RPMI8226 (cell line): ENCODE data around the gene MRPS12.
"Not testable (repeated sequence)": the region's sequence is repeated elsewhere in the genome, so short reads cannot be mapped to it uniquely, and the experiment has no call there.

ENCODE experiments used
- DNase-seq: peaks from one replicate; pipeline ENCODE4 v3.0.0-alpha.2; 2015

MRPS12 gene

GRCh38 chr19:38912600-38913514 is 17.9 kb upstream of the MRPS12 start:
- peak; percentile 8 for DNase-seq

DNA sequence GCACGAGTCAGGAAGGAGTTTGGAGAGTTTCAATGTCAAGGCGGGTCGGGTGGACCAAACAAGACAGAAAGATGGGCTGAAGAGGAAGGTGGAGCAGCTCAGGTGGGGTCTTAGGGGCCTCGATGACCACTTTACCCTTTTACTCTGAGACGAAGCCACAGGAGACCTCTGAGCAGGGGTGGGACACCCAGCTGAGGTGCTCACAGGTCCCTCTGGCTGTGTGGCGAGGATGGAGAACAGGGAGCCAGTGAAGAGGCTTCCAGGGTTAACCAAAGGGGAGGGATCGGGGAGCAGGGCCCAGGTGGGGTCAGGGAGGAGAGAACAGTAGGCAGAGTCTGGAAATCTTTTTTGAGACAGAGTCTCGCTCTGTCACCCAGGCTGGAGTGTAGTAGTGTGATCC is 16.8 kb upstream of the MRPS12 start:
- no peak for DNase-seq

DNA sequence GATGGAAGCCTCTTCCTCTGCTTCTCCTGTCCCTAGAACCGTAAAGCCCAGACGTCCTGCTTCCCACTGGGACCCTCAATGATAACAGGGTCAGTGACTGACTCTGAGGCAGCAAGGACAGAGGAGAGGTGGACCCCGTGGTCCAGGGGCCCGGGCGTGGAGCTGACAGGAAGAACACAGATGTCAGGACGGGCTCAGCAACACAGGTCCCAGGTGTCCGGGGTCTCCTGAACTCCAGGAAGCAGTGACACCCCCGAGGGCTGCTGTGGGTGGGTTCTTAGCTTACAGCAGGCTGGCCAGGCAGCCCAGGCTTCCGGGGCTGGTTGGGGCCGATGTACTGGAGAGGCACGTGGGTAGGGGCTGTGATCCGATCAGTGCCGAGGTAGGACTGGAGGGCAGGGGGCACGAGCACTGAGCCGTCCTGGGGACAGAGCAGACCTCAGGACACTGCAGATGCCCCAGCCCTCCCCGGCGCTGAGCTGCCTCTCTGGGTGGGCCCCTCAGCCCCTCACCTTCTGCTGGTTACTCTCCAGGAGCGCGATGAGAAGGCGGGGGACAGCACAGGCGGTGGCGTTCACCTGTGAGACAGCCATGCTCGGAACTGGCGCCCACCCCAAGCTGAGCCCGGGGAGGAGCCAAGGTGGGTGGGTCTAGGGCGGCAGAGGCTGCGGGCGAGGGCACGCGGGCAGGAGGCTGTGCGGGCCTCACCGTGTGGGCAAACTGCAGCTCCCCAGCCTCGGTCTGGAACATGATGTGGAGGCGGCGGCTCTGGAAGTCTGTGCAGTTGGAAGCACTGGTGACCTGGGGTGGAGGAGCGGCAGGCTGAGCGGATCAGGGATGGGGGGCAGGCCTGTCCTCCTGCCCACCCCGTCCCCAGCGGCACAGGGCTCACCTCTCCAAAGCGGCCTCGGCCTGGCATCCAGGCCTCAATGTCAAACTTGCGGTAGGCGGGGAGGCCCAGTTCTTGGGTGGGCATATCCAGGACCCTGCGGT is 15.1 kb upstream of the MRPS12 start:
- DNase-seq, result no peak

- no peak for DNase-seq
Observed at GRCh38 chr19:38917516-38917915, 13.2 kb upstream of the MRPS12 start.

DNA sequence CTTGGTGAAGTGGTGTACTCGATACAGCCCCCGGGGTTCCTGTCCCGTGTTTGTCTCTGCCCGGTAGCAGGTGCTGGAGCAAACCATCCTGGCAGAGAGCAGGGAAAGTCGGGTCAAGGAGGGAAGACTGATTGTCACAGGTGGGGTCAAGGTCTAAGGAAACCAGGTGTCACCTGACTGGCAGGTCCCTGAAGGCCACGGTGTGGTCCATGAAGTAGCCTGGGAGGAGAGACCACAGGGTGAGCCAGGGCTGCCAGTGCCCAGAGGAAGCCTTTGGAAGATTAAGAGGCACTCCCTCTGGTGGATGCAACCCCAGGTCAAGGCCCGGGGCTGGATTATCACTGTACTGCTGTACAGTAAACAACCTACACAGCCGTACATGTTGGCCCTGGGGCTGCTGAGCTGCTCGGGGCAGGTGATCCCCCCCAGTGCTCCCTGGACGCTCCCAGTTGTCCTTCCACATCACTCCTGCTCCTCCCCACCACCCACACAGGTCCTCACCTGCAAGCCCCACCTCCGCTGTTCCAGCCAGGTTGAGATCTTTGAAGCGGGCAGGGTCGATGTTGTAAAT is 12.7 kb upstream of the MRPS12 start:
- DNase-seq, result peak; percentile 20

- no peak for DNase-seq
Observed at GRCh38 chr19:38918526-38918925, 12.2 kb upstream of the MRPS12 start.

GRCh38 chr19:38919837-38920601 is 10.7 kb upstream of the MRPS12 start:
- DNase-seq, result no peak

- DNase-seq, result no peak
Observed at GRCh38 chr19:38920602-38921419, 9.9 kb upstream of the MRPS12 start.

DNA sequence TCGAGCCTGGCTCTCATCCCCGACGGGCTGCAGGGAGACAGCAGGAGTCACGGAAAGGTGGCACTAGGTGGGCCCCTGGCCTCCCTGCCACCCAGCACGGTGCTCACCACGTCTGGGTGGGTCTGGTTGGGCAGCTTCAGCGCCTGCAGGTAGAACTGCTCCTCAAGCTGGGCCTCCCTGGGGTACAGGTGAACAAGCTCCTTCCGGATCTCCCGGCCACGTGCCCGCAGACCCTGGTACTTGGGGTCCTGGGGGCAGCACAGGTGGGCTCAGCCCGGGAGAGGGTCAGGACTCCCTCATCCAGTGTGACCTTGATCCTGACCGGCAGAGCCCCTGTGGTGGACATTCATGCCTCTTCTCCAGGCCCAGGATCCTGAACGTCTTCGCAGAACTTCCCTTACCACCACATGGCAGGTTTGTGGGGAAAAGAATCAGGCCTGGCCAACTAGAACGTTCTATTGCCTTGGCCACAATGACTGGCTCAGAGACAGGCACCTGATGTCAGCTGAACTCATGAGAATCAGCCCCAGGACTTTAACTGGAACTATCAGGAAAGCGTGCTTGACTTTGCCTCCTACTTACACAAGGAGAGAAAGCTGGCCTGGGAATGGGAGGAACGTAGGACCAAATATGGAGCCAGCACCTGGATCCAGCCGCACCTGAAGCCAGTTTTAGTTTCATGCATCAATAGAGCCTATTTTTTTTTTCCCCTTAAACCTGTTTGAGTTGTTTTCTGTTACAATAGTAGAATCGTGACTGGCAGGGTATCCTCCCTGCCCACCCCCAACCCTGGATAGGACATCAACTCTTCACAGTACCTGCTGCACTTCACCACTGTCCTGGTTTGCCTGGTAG is 9.1 kb upstream of the MRPS12 start:
- no peak for DNase-seq

DNA sequence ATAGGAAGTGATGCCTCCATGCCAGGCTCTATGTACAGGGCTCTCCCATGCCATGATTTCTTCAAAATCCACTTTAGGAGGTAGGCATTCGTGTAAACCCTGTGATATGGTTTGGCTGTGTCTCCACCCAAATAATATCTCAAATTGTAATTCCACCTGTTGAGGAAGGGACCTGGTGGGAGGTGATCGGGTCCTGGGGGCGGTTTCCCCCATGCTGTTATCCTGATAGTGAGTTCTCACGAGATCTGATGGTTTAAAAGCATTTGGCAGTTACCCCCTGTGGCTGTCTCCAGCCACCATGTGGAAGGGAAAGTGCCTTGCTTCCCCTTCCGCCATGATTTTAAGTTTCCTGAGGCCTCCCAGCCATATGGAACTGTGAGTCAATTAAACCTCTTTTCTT is 8.3 kb upstream of the MRPS12 start:
- no peak for DNase-seq

DNA sequence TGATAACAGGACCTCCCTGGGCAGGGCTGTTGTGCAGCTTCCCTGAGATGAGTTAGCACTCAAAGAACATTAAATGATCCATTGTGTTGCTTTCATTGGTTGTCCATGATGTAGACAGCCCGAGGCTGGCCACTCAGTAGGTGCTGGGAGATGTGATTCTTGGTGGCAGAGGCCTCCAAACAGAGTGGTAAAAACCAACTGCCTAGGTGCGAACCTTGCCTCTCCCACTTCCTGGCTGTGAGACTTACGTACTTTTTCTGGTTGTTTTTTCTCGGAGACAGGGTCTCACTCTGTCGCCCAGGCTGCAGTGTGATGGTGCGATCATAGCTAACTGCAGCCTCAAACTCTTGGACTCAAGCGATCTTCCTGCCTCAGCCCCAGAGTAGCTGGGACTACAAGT is 6.4 kb upstream of the MRPS12 start:
- no peak for DNase-seq

DNA sequence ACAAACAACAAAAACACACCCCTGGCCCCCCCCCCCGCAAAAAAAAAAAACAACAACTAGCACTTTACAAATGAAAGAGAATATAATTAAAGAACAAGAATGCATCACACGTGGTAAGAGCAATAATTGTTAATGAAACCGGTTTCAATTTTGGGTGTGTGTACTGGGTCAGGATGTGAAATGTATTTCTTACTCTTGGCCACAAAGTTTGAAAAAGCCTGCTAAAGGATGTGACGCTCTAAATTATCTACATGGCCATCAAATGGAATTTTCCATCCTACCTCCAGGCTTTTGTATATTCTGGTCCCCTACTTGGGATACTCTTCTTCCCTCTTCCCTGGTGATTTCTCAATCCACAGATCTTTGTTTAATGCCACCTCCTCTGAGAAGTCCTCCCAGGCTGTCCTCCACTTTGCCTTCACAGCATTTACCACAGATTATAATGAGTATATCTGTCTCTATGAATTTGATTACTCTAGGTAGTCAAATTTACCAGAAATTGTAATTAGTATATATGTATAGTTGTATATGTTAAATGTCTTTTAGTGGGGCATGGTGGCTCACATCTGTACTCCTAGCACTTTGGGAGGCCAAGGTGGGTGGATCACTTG is 2.2 kb upstream of the MRPS12 start:
- DNase-seq, result no peak

GRCh38 chr19:38929929-38930775 is 592 bp upstream of the MRPS12 start, which contains the start of gene SARS2:
Gene SARS2 (minus strand): TSS chr19:38930763. CDS start chr19:38930736, 27 bp downstream.
- peak; percentile 89 for DNase-seq

DNA sequence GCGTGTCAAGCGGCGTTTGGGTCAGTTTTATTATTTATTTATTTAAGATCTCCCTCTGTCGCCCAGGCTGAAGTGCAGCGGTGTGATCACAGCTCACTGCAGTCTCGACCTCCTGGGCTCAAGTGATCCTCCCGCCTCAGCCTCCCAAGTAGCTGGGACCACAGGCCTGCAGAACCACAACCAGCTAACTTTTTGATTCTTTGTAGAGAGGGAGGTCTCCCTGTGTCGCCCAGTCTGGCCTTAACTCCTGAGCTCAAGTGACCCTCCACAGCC is 713 bp downstream of the MRPS12 start:
- DNase-seq, result no peak

- DNase-seq, result no peak
Observed at GRCh38 chr19:38932425-38933179, 1.9 kb downstream of the MRPS12 start.

GRCh38 chr19:38933544-38933943 is 2.8 kb downstream of the MRPS12 start:
- DNase-seq, result no peak

DNA sequence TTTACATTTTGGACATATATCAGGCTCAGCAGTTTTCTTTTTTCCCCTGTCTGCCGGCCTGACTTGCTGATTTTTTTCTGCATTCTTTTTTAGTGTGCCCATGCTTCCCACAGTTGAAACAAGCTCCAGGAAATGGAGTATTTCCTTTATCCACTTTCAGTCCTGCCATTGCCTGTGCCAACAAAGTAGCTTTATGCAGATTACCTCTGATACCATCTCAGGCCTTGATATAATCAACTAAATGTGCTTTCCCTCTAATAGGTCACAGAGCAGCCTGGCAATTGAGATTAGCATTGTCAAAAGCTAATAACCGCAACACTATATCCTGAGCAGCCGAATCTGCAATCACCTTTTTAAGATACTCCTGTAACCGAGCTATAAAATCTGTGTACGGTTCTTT is 9.2 kb downstream of the MRPS12 start:
- DNase-seq, result no peak

DNA sequence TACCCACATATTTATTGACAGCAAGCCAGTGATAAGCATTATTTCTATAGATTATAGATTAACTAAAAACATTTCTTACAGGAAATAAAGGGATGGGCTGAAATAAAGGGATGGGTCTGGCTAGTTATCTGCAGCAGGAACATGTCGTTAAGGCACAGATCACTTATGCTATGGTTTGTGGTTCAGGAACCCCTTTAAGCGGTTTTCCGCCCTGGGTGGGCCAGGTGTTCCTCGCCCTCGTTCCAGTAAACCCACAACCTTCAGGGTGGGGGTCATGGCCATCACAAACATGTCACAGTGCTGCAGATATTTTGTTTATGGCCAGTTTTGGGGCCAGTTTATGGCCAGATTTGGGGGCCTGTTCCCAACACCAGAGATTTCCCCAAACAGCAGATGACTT is 10.7 kb downstream of the MRPS12 start:
- not testable (repeated sequence) for DNase-seq

DNA sequence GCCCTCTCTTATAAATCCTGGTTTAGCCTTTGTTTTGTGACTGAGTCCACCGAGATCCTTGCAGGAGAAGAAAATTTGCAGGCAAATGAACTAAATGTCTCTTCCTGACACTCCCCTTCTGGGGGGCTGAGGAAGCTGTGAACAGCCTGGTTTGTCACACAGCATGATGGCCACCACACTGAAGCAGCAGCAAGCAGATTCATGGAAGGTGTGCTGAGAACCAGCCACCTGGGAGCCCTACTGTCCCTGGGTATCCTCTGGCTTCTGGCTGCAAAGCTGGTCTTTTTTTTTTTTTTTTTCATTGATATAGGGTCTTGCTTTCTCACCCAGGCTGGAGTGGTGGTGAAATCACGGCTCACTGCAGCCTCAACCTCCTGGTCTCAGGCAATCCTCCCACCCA is 11.2 kb downstream of the MRPS12 start:
- no peak for DNase-seq
